NAMALWA (cell line): ENCODE data around the gene ZNF488.

Source experiments
- DNase-seq: peaks from one replicate; pipeline ENCODE4 v3.0.0-alpha.2; 2015; ENCODE audit warnings: low spot score

ZNF488 gene

DNA sequence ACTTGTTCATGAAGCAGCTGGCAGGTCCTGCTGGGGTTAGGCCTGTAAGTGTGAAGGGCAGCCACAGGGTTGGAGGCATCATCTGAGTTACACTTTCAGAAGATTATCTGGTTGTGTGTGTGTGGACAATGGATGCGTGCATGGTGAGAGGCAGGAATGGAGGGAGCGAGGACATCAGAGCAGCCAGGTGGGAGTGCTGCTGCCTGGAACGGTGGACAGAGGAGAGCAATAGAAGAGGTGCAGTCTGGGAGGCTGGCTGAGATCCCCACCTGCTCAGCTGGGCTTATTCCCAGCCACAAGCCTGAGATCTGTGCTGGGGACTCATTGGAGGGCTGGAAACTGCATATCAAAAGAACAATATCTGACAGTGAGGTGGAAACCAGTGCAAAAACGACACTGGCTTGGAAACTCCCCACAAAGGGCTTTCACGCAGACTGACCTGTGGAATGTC is 17.9 kb downstream of the ZNF488 start:
- no peak for DNase-seq

DNA sequence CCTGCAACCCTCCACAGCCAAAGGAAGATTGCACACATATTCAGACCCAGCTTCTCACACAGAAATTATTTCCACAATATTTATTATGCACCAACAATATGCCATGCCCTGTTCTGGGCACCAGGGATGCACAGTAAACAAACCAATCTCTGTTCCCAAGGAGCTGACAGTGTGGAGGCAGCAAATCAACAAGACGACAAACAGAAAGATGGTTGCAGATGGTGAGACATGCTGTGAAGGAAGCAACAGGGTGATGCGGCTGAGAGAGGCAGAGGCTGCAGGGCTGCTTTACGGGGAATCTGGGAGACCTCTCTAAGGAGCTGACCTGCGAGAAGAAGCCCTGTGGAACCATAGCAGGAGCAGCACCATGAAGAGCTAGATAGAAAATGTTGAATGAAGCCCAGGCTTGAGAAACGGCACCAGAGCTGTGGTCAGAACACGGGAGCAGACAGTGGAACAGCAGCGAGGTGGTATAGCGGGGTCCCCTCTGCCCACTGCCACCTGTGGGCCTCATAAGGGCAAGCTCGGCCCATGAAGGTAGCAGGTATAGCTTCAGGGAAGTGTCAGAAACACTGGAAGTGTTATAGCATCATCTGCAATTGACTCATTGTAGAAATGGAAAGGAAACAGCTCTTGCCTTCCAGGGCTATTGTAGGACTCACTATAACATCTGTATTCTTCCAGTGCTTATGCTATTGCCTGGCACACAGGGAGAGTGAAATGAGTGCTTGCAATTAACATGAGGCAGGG is 18.5 kb downstream of the ZNF488 start:
- DNase-seq, result no peak

- DNase-seq, result no peak
These were observed 19.2 kb downstream of the ZNF488 start for GRCh38 chr10:47364911-47365310.

- DNase-seq, result no peak
These were observed 19.7 kb downstream of the ZNF488 start for GRCh38 chr10:47364366-47364765.

- no peak for DNase-seq
These were observed 20.3 kb downstream of the ZNF488 start for GRCh38 chr10:47363781-47364180.

- DNase-seq, result no peak
These were observed 21.9 kb downstream of the ZNF488 start for GRCh38 chr10:47362199-47362598.

DNA sequence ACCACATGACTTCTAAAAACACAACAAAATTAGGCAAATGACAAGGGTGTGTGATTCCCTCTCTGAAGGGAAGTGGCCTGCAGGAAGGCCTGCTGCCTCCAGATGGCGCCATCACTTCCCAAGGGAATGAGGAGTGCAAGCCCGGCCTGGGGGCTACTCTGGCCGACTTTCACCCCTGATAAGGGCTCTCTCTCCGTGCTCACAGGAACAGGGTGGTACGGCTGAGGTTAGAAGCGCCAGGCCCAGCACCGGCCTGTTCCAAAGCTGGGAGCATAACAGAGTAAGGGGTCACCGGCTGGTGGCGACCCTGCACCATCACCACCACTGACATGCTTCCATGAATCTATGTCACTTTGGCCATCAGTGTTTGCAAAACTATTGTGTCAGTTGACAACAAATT is 22.8 kb downstream of the ZNF488 start:
- DNase-seq, result peak; percentile 48

GRCh38 chr10:47360419-47361040 is 23.6 kb downstream of the ZNF488 start:
- DNase-seq, result no peak

- no peak for DNase-seq
These were observed 24.3 kb downstream of the ZNF488 start for GRCh38 chr10:47359626-47360418.

- no peak for DNase-seq
These were observed 25.0 kb downstream of the ZNF488 start for GRCh38 chr10:47359101-47359500.

DNA sequence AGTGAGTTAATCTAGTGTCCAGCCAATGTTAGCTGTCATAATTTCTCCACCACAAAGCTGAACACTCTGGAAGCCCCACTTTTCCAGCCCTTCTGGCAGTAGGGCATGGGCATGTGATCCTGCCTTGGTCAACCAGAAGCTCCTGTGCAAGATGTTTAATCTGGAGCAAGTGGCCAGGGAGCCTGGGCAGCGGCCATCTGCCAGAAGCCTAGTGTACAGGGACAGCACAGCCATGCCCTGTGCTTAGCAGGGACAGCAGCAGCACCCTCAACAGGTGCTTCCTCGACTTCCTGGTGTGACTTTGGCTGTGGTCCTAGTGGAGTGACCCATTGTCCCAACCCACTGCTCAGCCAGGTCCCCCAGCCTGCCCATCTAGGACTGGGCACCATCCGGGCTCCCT is 25.6 kb downstream of the ZNF488 start:
- DNase-seq, result no peak

- DNase-seq, result no peak
These were observed 26.2 kb downstream of the ZNF488 start for GRCh38 chr10:47357911-47358310.

DNA sequence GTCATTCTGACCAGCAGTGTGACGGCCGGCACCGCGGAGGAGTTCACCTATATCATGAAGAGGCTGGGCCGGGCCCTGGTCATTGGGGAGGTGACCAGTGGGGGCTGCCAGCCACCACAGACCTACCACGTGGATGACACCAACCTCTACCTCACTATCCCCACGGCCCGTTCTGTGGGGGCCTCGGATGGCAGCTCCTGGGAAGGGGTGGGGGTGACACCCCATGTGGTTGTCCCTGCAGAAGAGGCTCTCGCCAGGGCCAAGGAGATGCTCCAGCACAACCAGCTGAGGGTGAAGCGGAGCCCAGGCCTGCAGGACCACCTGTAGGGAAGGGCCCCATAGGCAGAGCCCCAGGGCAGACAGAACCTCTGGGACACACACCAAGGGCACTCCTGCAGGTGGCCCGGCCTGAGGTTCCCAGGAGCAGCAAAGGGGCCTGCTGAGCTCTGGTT is 26.9 kb downstream of the ZNF488 start:
- no peak for DNase-seq

- DNase-seq, result no peak
These were observed 27.4 kb downstream of the ZNF488 start for GRCh38 chr10:47356708-47357107.

GRCh38 chr10:47354900-47355299 is 29.2 kb downstream of the ZNF488 start:
- DNase-seq, result no peak

DNA sequence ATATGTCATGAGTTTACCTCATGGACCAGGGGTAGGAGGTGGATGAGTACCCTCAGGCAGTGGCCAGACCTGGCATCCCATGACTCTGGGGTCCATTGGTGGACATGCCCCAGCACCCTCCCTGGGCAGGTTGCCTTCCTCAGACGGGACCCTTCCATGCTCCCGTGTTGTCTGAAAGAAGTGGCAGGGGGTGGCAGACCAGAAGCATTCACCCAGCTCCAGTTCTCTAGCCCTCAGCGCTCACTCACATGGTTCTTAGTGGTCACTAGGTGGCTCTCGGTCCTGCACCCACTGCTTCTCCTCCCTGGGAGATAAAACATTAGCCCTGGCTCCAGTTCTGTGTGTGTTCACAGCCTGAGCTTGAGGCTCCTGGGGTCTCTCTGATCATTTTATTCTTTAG is 29.9 kb downstream of the ZNF488 start:
- no peak for DNase-seq

DNA sequence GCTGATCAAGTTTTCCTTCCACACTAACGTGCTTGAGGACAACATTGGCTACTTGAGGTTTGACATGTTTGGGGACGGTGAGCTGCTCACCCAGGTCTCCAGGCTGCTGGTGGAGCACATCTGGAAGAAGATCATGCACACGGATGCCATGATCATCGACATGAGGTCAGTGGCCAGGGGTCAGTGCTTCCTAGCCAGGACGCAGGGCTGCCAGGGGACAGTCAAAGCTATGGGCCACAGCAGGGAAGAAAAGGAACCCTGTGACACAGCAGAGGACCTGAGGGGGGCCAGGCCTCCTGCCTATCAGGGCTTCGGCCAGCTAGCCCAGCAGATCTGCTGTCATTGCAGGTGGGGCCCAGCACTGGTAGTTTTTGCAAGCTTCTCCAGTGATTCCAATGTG is 30.7 kb downstream of the ZNF488 start:
- DNase-seq, result no peak

GRCh38 chr10:47351899-47352815 is 31.9 kb downstream of the ZNF488 start:
- no peak for DNase-seq

DNA sequence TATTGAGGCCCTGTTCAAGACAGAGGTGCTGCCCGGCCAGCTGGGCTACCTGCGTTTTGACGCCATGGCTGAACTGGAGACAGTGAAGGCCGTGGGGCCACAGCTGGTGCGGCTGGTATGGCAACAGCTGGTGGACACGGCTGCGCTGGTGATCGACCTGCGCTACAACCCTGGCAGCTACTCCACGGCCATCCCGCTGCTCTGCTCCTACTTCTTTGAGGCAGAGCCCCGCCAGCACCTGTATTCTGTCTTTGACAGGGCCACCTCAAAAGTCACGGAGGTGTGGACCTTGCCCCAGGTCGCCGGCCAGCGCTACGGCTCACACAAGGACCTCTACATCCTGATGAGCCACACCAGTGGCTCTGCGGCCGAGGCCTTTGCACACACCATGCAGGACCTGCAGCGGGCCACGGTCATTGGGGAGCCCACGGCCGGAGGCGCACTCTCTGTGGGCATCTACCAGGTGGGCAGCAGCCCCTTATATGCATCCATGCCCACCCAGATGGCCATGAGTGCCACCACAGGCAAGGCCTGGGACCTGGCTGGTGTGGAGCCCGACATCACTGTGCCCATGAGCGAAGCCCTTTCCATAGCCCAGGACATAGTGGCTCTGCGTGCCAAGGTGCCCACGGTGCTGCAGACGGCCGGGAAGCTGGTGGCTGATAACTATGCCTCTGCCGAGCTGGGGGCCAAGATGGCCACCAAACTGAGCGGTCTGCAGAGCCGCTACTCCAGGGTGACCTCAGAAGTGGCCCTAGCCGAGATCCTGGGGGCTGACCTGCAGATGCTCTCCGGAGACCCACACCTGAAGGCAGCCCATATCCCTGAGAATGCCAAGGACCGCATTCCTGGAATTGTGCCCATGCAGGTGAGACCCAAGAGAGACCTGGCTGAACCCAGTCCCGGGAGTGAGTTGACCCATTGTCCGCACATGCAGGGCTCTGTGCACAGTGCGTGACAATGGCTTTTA is 33.1 kb downstream of the ZNF488 start:
- no peak for DNase-seq

DNA sequence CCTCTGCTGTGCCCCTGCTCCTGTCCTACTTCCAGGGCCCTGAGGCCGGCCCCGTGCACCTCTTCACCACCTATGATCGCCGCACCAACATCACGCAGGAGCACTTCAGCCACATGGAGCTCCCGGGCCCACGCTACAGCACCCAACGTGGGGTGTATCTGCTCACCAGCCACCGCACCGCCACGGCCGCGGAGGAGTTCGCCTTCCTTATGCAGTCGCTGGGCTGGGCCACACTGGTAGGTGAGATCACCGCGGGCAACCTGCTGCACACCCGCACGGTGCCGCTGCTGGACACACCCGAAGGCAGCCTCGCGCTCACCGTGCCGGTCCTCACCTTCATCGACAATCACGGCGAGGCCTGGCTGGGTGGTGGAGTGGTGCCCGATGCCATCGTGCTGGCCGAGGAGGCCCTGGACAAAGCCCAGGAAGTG is 34.1 kb downstream of the ZNF488 start:
- no peak for DNase-seq

DNA sequence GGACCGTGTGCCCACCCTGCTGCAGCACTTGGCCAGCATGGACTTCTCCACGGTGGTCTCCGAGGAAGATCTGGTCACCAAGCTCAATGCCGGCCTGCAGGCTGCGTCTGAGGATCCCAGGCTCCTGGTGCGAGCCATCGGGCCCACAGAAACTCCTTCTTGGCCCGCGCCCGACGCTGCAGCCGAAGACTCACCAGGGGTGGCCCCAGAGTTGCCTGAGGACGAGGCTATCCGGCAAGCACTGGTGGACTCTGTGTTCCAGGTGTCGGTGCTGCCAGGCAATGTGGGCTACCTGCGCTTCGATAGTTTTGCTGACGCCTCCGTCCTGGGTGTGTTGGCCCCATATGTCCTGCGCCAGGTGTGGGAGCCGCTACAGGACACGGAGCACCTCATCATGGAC is 34.6 kb downstream of the ZNF488 start:
- DNase-seq, result no peak
